HG03159 (cell line): ENCODE data around the gene CEP162.
"Not testable (repeated sequence)": the region's sequence is repeated elsewhere in the genome, so short reads cannot be mapped to it uniquely, and the experiment has no call there.

Source experiments
- ATAC-seq: cut with Tn5 transposase; IDR thresholded peaks from one replicate; pipeline ENCODE4 v1.9.1; 2021; ENCODE audit warnings: mild to moderate bottlenecking, moderate library complexity; ENCODE audit not compliant: unreplicated experiment

Gene CEP162

GRCh38 chr6:84243240-84243639, 15.8 kb upstream of the CEP162 start:
- no peak for ATAC-seq

- ATAC-seq: peak; percentile 79
These were observed 14.8 kb upstream of the CEP162 start for GRCh38 chr6:84242265-84242664.

GRCh38 chr6:84228198-84228543, 728 bp upstream of the CEP162 start:
- ATAC-seq: no peak

GRCh38 chr6:84227044-84227433, 404 bp downstream of the CEP162 start:
- peak; percentile 17 for ATAC-seq

GRCh38 chr6:84224251-84224650, 3.2 kb downstream of the CEP162 start:
- ATAC-seq: no peak

GRCh38 chr6:84223608-84224007, 3.8 kb downstream of the CEP162 start:
- ATAC-seq: not testable (repeated sequence)

GRCh38 chr6:84222426-84222825, 5.0 kb downstream of the CEP162 start:
- no peak for ATAC-seq

GRCh38 chr6:84220809-84221409, 6.5 kb downstream of the CEP162 start:
- no peak for ATAC-seq

GRCh38 chr6:84218091-84218490, 9.4 kb downstream of the CEP162 start:
- no peak for ATAC-seq

- no peak for ATAC-seq
These were observed 14.2 kb downstream of the CEP162 start for GRCh38 chr6:84213217-84213616.

GRCh38 chr6:84204011-84204410, 23.4 kb downstream of the CEP162 start:
- ATAC-seq: no peak

- not testable (repeated sequence) for ATAC-seq
These were observed 27.5 kb downstream of the CEP162 start for GRCh38 chr6:84199987-84200386.

GRCh38 chr6:84197708-84198107, 29.7 kb downstream of the CEP162 start:
- no peak for ATAC-seq

GRCh38 chr6:84193114-84193708, 34.2 kb downstream of the CEP162 start:
- ATAC-seq: peak; percentile 56

- no peak for ATAC-seq
These were observed 35.6 kb downstream of the CEP162 start for GRCh38 chr6:84191802-84192201.

- not testable (repeated sequence) for ATAC-seq
These were observed 38.1 kb downstream of the CEP162 start for GRCh38 chr6:84189356-84189755.

- ATAC-seq: no peak
These were observed 44.0 kb downstream of the CEP162 start for GRCh38 chr6:84183430-84183829.

GRCh38 chr6:84182001-84182400, 45.4 kb downstream of the CEP162 start:
- ATAC-seq: no peak

GRCh38 chr6:84177241-84177640, 50.2 kb downstream of the CEP162 start:
- no peak for ATAC-seq

GRCh38 chr6:84172574-84172973, 54.9 kb downstream of the CEP162 start:
- ATAC-seq: no peak

GRCh38 chr6:84172080-84172479, 55.4 kb downstream of the CEP162 start:
- ATAC-seq: no peak

GRCh38 chr6:84167457-84167856, 60.0 kb downstream of the CEP162 start:
- no peak for ATAC-seq

GRCh38 chr6:84166395-84166794, 61.0 kb downstream of the CEP162 start:
- ATAC-seq: no peak
